ACHN (cell line): ENCODE results near the gene OCSTAMP.
A peak's percentile ranks its signal among the peaks of the same experiment; 100 is the strongest.

Source experiments
- DNase-seq: peaks from one replicate; pipeline ENCODE4 v3.0.0-alpha.2; 2015
- in situ Hi-C: cut with HindIII; loops from 2 replicates; pipeline ENCODE4 v1.10.0; 2017; ENCODE audit warnings: low sequenced_read_pairs, low pct_ligation_motif_present, low pct_unique_long_range_greater_than_20kb

The OCSTAMP gene

GRCh38 chr20:46575394-46575793 is 24.9 kb upstream of the OCSTAMP start:
- in situ Hi-C loops, result no loop called here
- DNase-seq, result no peak

- in situ Hi-C loops, result no loop called here
These were observed 23.5 kb upstream of the OCSTAMP start for GRCh38 chr20:46573788-46574584.

GRCh38 chr20:46573234-46573633 is 22.8 kb upstream of the OCSTAMP start:
- DNase-seq, result no peak
- in situ Hi-C loops, result no loop called here

More at GRCh38 chr20:46573788-46574584, 23.5 kb upstream of the OCSTAMP start:
- no peak for DNase-seq

- in situ Hi-C loops, result no loop called here
These were observed 22.3 kb upstream of the OCSTAMP start for GRCh38 chr20:46572790-46573189.

GRCh38 chr20:46572153-46572552 is 21.7 kb upstream of the OCSTAMP start:
- no peak for DNase-seq
- in situ Hi-C loops, result no loop called here

More at GRCh38 chr20:46572790-46573189, 22.3 kb upstream of the OCSTAMP start:
- DNase-seq, result no peak

- no peak for DNase-seq
- in situ Hi-C loops, result no loop called here
These were observed 21.0 kb upstream of the OCSTAMP start for GRCh38 chr20:46571418-46571817.

GRCh38 chr20:46570956-46571355 is 20.5 kb upstream of the OCSTAMP start:
- in situ Hi-C loops, result no loop called here
- DNase-seq, result no peak

GRCh38 chr20:46569961-46570360 is 19.5 kb upstream of the OCSTAMP start:
- no peak for DNase-seq
- in situ Hi-C loops, result no loop called here

- DNase-seq, result peak; percentile 62
- in situ Hi-C loops, result no loop called here
These were observed 18.2 kb upstream of the OCSTAMP start for GRCh38 chr20:46568570-46569129.

GRCh38 chr20:46566125-46566524 is 15.7 kb upstream of the OCSTAMP start:
- in situ Hi-C loops, result no loop called here
- DNase-seq, result no peak

- in situ Hi-C loops, result no loop called here
These were observed 13.9 kb upstream of the OCSTAMP start for GRCh38 chr20:46564241-46564957.

GRCh38 chr20:46563860-46564221 is 13.4 kb upstream of the OCSTAMP start:
- in situ Hi-C loops, result no loop called here
- DNase-seq, result no peak

More at GRCh38 chr20:46564241-46564957, 13.9 kb upstream of the OCSTAMP start:
- DNase-seq, result no peak

- no peak for DNase-seq
- in situ Hi-C loops, result no loop called here
These were observed 12.9 kb upstream of the OCSTAMP start for GRCh38 chr20:46563170-46563859.

GRCh38 chr20:46562373-46563169 is 12.1 kb upstream of the OCSTAMP start:
- peak; percentile 70 for DNase-seq

GRCh38 chr20:46562009-46562372 is 11.5 kb upstream of the OCSTAMP start:
- DNase-seq, result no peak
- in situ Hi-C loops, result no loop called here

More at GRCh38 chr20:46562373-46563169, 12.1 kb upstream of the OCSTAMP start:
- in situ Hi-C loops, result no loop called here

GRCh38 chr20:46559685-46560440 is 9.4 kb upstream of the OCSTAMP start:
- in situ Hi-C loops, result no loop called here
- DNase-seq, result no peak

- in situ Hi-C loops, result no loop called here
- no peak for DNase-seq
These were observed 8.5 kb upstream of the OCSTAMP start for GRCh38 chr20:46559001-46559400.

- peak; percentile 90 for DNase-seq
- in situ Hi-C loops, result no loop called here
These were observed 8.1 kb upstream of the OCSTAMP start for GRCh38 chr20:46558511-46558959.
